T-helper 17 cell (primary cell): Measurements from ENCODE around the gene RNF223. TPM values are rescaled to one million over a fixed set of nuclear protein-coding genes. Genes with fewer than 3 reads are reported as not detected.
"Not testable (repeated sequence)": the region's sequence is repeated elsewhere in the genome, so short reads cannot be mapped to it uniquely, and the experiment has no call there.

Source experiments
- ATAC-seq: fragments of 150-1000 bp; cut with Tn5 transposase; 2 replicates; pipeline ENCODE4 v1.10.0; 2021; ENCODE audit warnings: mild to moderate bottlenecking, moderate library complexity
- DNase-seq, 3 donors: peaks; one replicate each; pipeline versions ENCODE4 v3.0.0 to v3.0.0-alpha.2; 2020 to 2021
- H3K9me3 ChIP-seq: one replicate; pipeline ENCODE4 v1.7.0; 2013; ENCODE audit warnings: low read length, mild to moderate bottlenecking; ENCODE audit not compliant: control insufficient read depth, poor library complexity, severe bottlenecking
- H3K27ac Mint-ChIP-seq: one replicate; pipeline ENCODE4 v1.8.0; 2022; ENCODE audit warnings: mild to moderate bottlenecking, moderate library complexity, mixed read lengths
- H3K27me3 Mint-ChIP-seq: one replicate; pipeline ENCODE4 v1.8.0; 2022; ENCODE audit warnings: mixed read lengths
- H3K36me3 Mint-ChIP-seq: one replicate; pipeline ENCODE4 v1.8.0; 2022; ENCODE audit warnings: low read depth, mixed read lengths
- H3K4me1 Mint-ChIP-seq: one replicate; pipeline ENCODE4 v1.8.0; 2022; ENCODE audit warnings: mild to moderate bottlenecking, mixed read lengths
- H3K4me3 Mint-ChIP-seq: one replicate; pipeline ENCODE4 v1.8.0; 2022; ENCODE audit warnings: mild to moderate bottlenecking, moderate library complexity, mixed read lengths
- total RNA-seq, 4 donors: library from RNA in 2 of 4; stranded (reverse) in 2 of 4; gene quantifications; one replicate each; pipeline ENCODE4 v1.2.3 and lab custom pipeline; 2022 to 2026

Gene RNF223
- total RNA-seq, 2 donors from 2014 or later: not detected

GRCh38 chr1:1068517-1069055 lies 5.5 kb downstream of the RNF223 start:
- Mint-ChIP-seq H3K4me1 (no peaks in the 10 kb centered on the region), H3K4me3 (peak overlapping the region; percentile 84), H3K27me3 (peaks cover 7% of the 10 kb centered on the region), H3K36me3 (no peaks in the 10 kb centered on the region), H3K27ac (no peak overlapping the region)
- ATAC-seq (peak; percentile 73), DNase-seq (peak; percentile 56 to 60 (median 60))
- no peaks in the 10 kb centered on the region for H3K9me3 ChIP-seq

- ATAC-seq (no peak), DNase-seq (no peak)
- Mint-ChIP-seq H3K36me3 (no peaks in the 10 kb centered on the region), H3K4me1 (no peaks in the 10 kb centered on the region), H3K27me3 (peaks cover 10% of the 10 kb centered on the region), H3K27ac (no peak overlapping the region), H3K4me3 (peak overlapping the region; percentile 84)
- H3K9me3 ChIP-seq: no peaks in the 10 kb centered on the region
Measured at GRCh38 chr1:1067860-1068516, 6.1 kb downstream of the RNF223 start.

GRCh38 chr1:1067284-1067859 lies 6.7 kb downstream of the RNF223 start:
- ATAC-seq: no peak
- peaks cover 12% of the 10 kb centered on the region for H3K27me3 Mint-ChIP-seq
- no peak overlapping the region for H3K27ac Mint-ChIP-seq
- no peaks in the 10 kb centered on the region for H3K4me1 Mint-ChIP-seq
- no peaks in the 10 kb centered on the region for H3K36me3 Mint-ChIP-seq
- H3K4me3 Mint-ChIP-seq: no peak overlapping the region
- DNase-seq: no peak
- H3K9me3 ChIP-seq: no peaks in the 10 kb centered on the region

GRCh38 chr1:1066403-1067283 lies 7.5 kb downstream of the RNF223 start:
- Mint-ChIP-seq H3K36me3 (no peaks in the 10 kb centered on the region), H3K27me3 (peaks cover 14% of the 10 kb centered on the region), H3K27ac (no peak overlapping the region), H3K4me3 (peak overlapping the region; percentile 12), H3K4me1 (no peaks in the 10 kb centered on the region)
- DNase-seq: no peak
- no peak for ATAC-seq
- no peaks in the 10 kb centered on the region for H3K9me3 ChIP-seq

GRCh38 chr1:1065940-1066304 lies 8.2 kb downstream of the RNF223 start:
- DNase-seq, ATAC-seq, H3K27ac Mint-ChIP-seq, H3K4me1 Mint-ChIP-seq, H3K9me3 ChIP-seq, H3K36me3 Mint-ChIP-seq, H3K4me3 Mint-ChIP-seq: not testable (repeated sequence)
- peaks cover 16% of the 10 kb centered on the region for H3K27me3 Mint-ChIP-seq

- no peaks in the 10 kb centered on the region for H3K4me1 Mint-ChIP-seq
- peak overlapping the region; percentile 58 for H3K4me3 Mint-ChIP-seq
- H3K27ac Mint-ChIP-seq: no peak overlapping the region
- H3K27me3 Mint-ChIP-seq: peaks cover 16% of the 10 kb centered on the region
- H3K9me3 ChIP-seq: no peaks in the 10 kb centered on the region
- H3K36me3 Mint-ChIP-seq: no peaks in the 10 kb centered on the region
- DNase-seq (no peak), ATAC-seq (no peak)
Measured at GRCh38 chr1:1065265-1065939, 8.7 kb downstream of the RNF223 start.

GRCh38 chr1:1063945-1064831 lies 9.9 kb downstream of the RNF223 start:
- H3K9me3 ChIP-seq: no peaks in the 10 kb centered on the region
- Mint-ChIP-seq H3K27me3 (peaks cover 16% of the 10 kb centered on the region), H3K36me3 (no peaks in the 10 kb centered on the region), H3K4me3 (no peak overlapping the region), H3K4me1 (peaks cover 4% of the 10 kb centered on the region), H3K27ac (no peak overlapping the region)
- peak; percentile 58 for ATAC-seq
- peak; percentile 59 to 79 (median 68) for DNase-seq

- H3K36me3 Mint-ChIP-seq: no peaks in the 10 kb centered on the region
- H3K27me3 Mint-ChIP-seq: peaks cover 22% of the 10 kb centered on the region
- no peak for DNase-seq
- no peaks in the 10 kb centered on the region for H3K9me3 ChIP-seq
- H3K4me3 Mint-ChIP-seq: peak overlapping the region; percentile 41
- ATAC-seq: no peak
- H3K27ac Mint-ChIP-seq: no peak overlapping the region
- peaks cover 7% of the 10 kb centered on the region for H3K4me1 Mint-ChIP-seq
Measured at GRCh38 chr1:1063261-1063944, 10.7 kb downstream of the RNF223 start.

GRCh38 chr1:1062348-1063163 lies 11.6 kb downstream of the RNF223 start:
- Mint-ChIP-seq H3K4me1 (peaks cover 9% of the 10 kb centered on the region), H3K36me3 (no peaks in the 10 kb centered on the region), H3K27ac (no peak overlapping the region), H3K4me3 (peak overlapping the region; percentile 41), H3K27me3 (peaks cover 30% of the 10 kb centered on the region)
- DNase-seq (no peak), ATAC-seq (no peak)
- no peaks in the 10 kb centered on the region for H3K9me3 ChIP-seq

GRCh38 chr1:1061682-1062345 lies 12.3 kb downstream of the RNF223 start:
- Mint-ChIP-seq H3K4me1 (peaks cover 9% of the 10 kb centered on the region), H3K27ac (no peak overlapping the region), H3K4me3 (no peak overlapping the region), H3K36me3 (no peaks in the 10 kb centered on the region), H3K27me3 (peaks cover 34% of the 10 kb centered on the region)
- no peak for DNase-seq
- no peak for ATAC-seq
- no peaks in the 10 kb centered on the region for H3K9me3 ChIP-seq
